Measurements from ENCODE around the gene NPEPL1. TPM values are rescaled to one million over a fixed set of nuclear protein-coding genes. Genes with fewer than 3 reads are reported as not detected.

NPEPL1 gene
- total and polyA plus RNA-seq, 2 donors (not counting 3 experiments of a cell fraction or from before 2014, with no cell fraction given), result 22.5 to 40.8 TPM

- Histone ChIP-seq H3K27me3 (ENCODE audit: control insufficient read depth in 2 of 2, insufficient read depth in 2 of 2, low read length in 2 of 2) (no peaks in the 10 kb centered on the region), H3K9me3 (replicated peaks; ENCODE audit: control insufficient read depth, insufficient read depth, low read length) (no peaks in the 10 kb centered on the region), H3K9ac (replicated peaks; ENCODE audit: extremely low read depth, insufficient read depth, low read length) (peak overlapping the region; percentile 96), H3K27ac (ENCODE audit: insufficient read depth, low read depth, low read length) (peak overlapping the region; percentile 81), H3K79me2 (ENCODE audit: control insufficient read depth, insufficient read depth, low read length) (peaks cover 35% of the 10 kb centered on the region), H3K4me3 (replicated peaks in 1 of 3; ENCODE audit: insufficient read depth in 1 of 3, low read depth in 1 of 3, low read length in 3 of 3) (peak overlapping the region in 2 of 3 experiments; percentile 86 to 93), H3K4me2 (ENCODE audit: insufficient read depth, low read length) (peak overlapping the region; percentile 97), H2AFZ (ENCODE audit: low read depth, low read length) (peak overlapping the region; percentile 93), H3K9me1 (replicated peaks; ENCODE audit: control insufficient read depth, extremely low read depth, insufficient read depth, low read length) (no peaks in the 10 kb centered on the region), H3K4me1 (ENCODE audit: control insufficient read depth, extremely low read depth, insufficient read depth, low read length) (peaks cover 36% of the 10 kb centered on the region), H3K36me3 (ENCODE audit: control insufficient read depth in 2 of 2, extremely low read depth in 1 of 2, insufficient read depth in 2 of 2, low read length in 2 of 2) (no peaks in the 10 kb centered on the region), H4K20me1 (replicated peaks; ENCODE audit: control insufficient read depth, extremely low read depth, insufficient read depth, low read length) (no peaks in the 10 kb centered on the region)
- dilution Hi-C loops (cut with MboI; ENCODE audit: extremely low pct_ligation_motif_present, low sequenced_read_pairs), result loop anchor here (25.0 kb wide), 1 partner anchor 412 kb away; the partner anchor contains the start of gene ANKRD60
- no TSS peak for BruUV-seq (replicated peaks)
- TF ChIP-seq GATA2 (IDR thresholded peaks at IDR 0.05; ENCODE audit: insufficient read depth, insufficient read length, low read depth, low read length), result no peak
- no peak for TF ChIP-seq POLR2A (IDR thresholded peaks at IDR 0.05; ENCODE audit: low read depth, low read length)
- no peak for TF ChIP-seq FOS (IDR thresholded peaks at IDR 0.05; ENCODE audit: borderline replicate concordance, insufficient read depth, low read length)
- TF ChIP-seq JUN (IDR thresholded peaks at IDR 0.05; ENCODE audit: borderline replicate concordance, insufficient read depth, insufficient read length, low read depth), result no peak
- TF ChIP-seq POLR2AphosphoS5 (IDR thresholded peaks at IDR 0.05; ENCODE audit: insufficient read depth, low read depth, low read length), result no peak
- TF ChIP-seq CTCF (IDR thresholded peaks at IDR 0.05; ENCODE audit: extremely low read depth in 1 of 2, insufficient read depth in 1 of 2, low read depth in 1 of 2, low read length in 2 of 2), result no peak
- TF ChIP-seq MYC (IDR thresholded peaks at IDR 0.05; ENCODE audit: low read depth, low read length), result no peak
- no peak for TF ChIP-seq EZH2 (IDR thresholded peaks at IDR 0.05; ENCODE audit: borderline replicate concordance, low read depth, low read length, severe bottlenecking)
- TF ChIP-seq MAX (IDR thresholded peaks at IDR 0.05; ENCODE audit: insufficient read depth, insufficient read length), result no peak
- POLR2A ChIA-PET, result interaction anchor here (0.6 kb wide), 1 partner anchor 1290 kb away, joined by 3 read pairs; the partner anchor contains the start of genes FAM217B and PPP1R3D
- intact Hi-C loops (cut with micrococcal nuclease), result loop anchor here (1.0 to 10.0 kb wide), 5 partner anchors 97 to 365 kb away; partner anchors contain the start of genes GNAS, GNAS-AS1 and TUBB1
- CTCF ChIA-PET, result interaction anchor here (1.0 to 3.5 kb wide), 8 partner anchors 10 to 410 kb away, joined by 3 to 71 read pairs (median 6); no protein-coding TSS in a partner anchor
- DNase-seq (ENCODE audit: low read depth, low spot score), result no peak
- FAIRE-seq, result no peak
Measured at GRCh38 chr20:58649288-58650180, 43.1 kb upstream of the NPEPL1 start.

Data from endothelial cell of umbilical vein (primary cell).